HUES6 (cell line): ENCODE measurements around the gene HOXA3.

Experiments
- H3K27ac ChIP-seq: 2 replicates; pipeline ENCODE4 v1.7.0; 2013; ENCODE audit warnings: low read depth, mild to moderate bottlenecking, low read length, inconsistent platforms
- H3K27me3 ChIP-seq: 2 replicates; pipeline ENCODE4 v1.6.1; 2013; ENCODE audit warnings: low read length; ENCODE audit not compliant: control insufficient read depth, insufficient read depth
- H3K36me3 ChIP-seq: 2 replicates; pipeline ENCODE4 v1.6.1; 2013; ENCODE audit warnings: low read length; ENCODE audit not compliant: control insufficient read depth, insufficient read depth
- H3K4me1 ChIP-seq: 2 replicates; pipeline ENCODE4 v1.6.1; 2013; ENCODE audit warnings: low read length; ENCODE audit not compliant: control insufficient read depth, insufficient read depth
- H3K4me3 ChIP-seq: 2 replicates; pipeline ENCODE4 v1.5.1; 2013; ENCODE audit warnings: low read depth, low read length
- H3K9ac ChIP-seq: one replicate; pipeline ENCODE4 v1.6.1; 2013; ENCODE audit warnings: mild to moderate bottlenecking, low read length
- H3K9me3 ChIP-seq: 2 replicates; pipeline ENCODE4 v1.6.1; 2013; ENCODE audit warnings: low read depth, low read length; ENCODE audit not compliant: control insufficient read depth, insufficient read depth

Gene HOXA3

GRCh38 chr7:27091105-27091504, 61.3 kb downstream of the HOXA3 start:
- Histone ChIP-seq H3K4me1 (peaks cover 48% of the 10 kb centered on the region), H3K9me3 (no peaks in the 10 kb centered on the region), H3K4me3 (peak overlapping the region; percentile 16; the same call in 1 of the 2 replicates), H3K36me3 (no peaks in the 10 kb centered on the region), H3K9ac (peak overlapping the region; percentile 6), H3K27me3 (peaks cover 88% of the 10 kb centered on the region), H3K27ac (peak overlapping the region; percentile 3; the same call in 1 of the 2 replicates)

DNA sequence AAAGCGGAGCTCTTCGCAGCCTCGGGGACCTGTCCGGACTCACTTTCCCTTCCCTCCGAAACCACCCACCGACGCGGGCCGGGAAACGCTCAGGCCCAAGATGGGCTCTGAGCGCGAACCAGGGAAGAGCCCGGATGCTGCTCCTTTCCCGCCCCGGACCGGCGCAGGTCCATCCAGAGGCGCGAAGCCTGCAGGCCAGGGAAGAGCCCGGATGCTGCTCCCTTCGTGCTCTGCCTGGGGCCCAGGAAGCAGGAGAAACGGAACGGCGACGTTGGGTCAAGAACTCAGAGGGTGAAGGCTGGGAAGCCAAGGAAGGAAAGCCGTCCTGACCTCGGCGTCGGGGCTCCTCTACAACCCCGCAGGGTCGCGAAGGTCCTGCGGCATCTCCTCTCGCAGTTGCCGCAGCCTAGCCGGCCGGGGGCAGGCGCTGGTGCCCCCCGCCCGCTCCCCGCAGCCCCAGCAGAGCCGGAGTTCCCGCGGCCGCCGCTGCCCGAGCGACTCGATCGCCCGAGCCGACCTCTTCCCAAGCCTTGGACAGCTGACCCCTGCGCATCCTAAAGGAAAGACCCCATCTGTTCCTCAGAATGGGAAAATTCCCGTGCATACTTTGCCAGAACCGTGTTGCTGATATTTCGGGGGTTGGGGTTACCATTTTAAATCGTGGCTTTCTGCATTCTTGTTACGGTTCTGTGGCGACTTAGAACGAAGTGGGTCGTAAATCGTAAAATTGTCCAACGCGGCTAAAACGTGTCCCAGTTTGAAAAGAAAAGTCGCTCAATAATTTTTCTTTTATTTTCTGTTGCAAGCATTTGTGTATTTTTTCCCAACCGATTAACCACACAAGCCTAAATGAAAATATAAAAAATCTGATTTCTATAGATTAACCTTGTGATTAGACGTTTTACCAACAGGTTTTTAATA, 64.1 kb downstream of the HOXA3 start:
- no peaks in the 10 kb centered on the region for H3K36me3 ChIP-seq
- H3K27me3 ChIP-seq: peaks cover 59% of the 10 kb centered on the region
- H3K4me1 ChIP-seq: peaks cover 31% of the 10 kb centered on the region
- H3K4me3 ChIP-seq: no peak overlapping the region
- no peak overlapping the region for H3K9ac ChIP-seq
- H3K27ac ChIP-seq: no peak overlapping the region
- H3K9me3 ChIP-seq: no peaks in the 10 kb centered on the region

DNA sequence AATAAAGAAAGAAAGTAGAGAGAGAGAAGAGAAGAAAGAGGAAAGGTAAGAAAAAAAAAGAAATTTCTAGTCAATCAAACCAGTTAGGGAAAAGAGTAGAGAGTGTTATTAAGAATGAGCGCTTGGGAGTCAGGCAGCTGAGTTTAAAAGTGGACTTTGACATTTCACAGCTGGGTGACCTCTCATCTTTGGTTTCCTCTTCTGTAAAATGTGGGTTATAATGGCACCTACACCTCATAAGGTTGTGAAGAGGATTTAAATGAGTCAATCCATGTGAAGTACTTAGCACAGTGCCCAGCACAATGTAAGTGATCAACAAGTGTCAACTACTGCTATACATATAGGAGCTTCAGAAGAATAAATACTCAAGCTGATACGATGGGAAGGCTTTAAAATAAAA, 68.7 kb downstream of the HOXA3 start:
- Histone ChIP-seq H3K4me3 (no peak overlapping the region), H3K36me3 (no peaks in the 10 kb centered on the region), H3K4me1 (peaks cover 12% of the 10 kb centered on the region), H3K27ac (no peak overlapping the region), H3K9ac (no peak overlapping the region), H3K9me3 (no peaks in the 10 kb centered on the region), H3K27me3 (peaks cover 14% of the 10 kb centered on the region)

DNA sequence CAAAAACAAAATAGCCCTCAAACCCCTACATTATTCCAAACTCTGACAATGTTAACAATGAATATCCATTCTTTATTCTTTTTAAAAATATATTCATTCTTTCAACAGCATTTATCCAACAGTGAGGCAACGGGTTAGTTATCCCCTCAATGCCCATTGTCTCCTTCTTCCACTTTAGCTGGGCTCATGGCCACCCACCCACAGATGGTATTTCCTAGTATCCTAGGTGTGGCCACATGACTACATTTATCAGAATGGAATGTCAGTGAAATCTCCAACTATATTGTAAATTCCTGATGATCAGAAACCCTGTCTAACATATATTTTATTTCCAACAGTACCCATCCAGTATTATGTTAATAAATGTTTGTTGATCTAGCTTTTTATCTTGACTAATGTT, 70.2 kb downstream of the HOXA3 start:
- peaks cover 12% of the 10 kb centered on the region for H3K4me1 ChIP-seq
- no peak overlapping the region for H3K9ac ChIP-seq
- no peaks in the 10 kb centered on the region for H3K36me3 ChIP-seq
- H3K9me3 ChIP-seq: no peaks in the 10 kb centered on the region
- H3K4me3 ChIP-seq: no peak overlapping the region
- H3K27ac ChIP-seq: no peak overlapping the region
- no peaks in the 10 kb centered on the region; the same call in 1 of the 2 replicates for H3K27me3 ChIP-seq

- Histone ChIP-seq H3K4me1 (peaks cover 12% of the 10 kb centered on the region), H3K27me3 (no peaks in the 10 kb centered on the region), H3K36me3 (no peaks in the 10 kb centered on the region), H3K4me3 (no peak overlapping the region), H3K9ac (no peak overlapping the region), H3K27ac (no peak overlapping the region), H3K9me3 (0 out of 2 replicates have a peak, but pooled peaks cover 3% of the 10 kb centered on the region)
Observed at GRCh38 chr7:27080844-27081436, 71.4 kb downstream of the HOXA3 start.

- H3K9me3 ChIP-seq: peaks cover 6% of the 10 kb centered on the region; the same call in 1 of the 2 replicates
- H3K4me1 ChIP-seq: peaks cover 12% of the 10 kb centered on the region
- H3K27ac ChIP-seq: no peak overlapping the region
- H3K27me3 ChIP-seq: no peaks in the 10 kb centered on the region
- no peaks in the 10 kb centered on the region for H3K36me3 ChIP-seq
- no peak overlapping the region for H3K4me3 ChIP-seq
- H3K9ac ChIP-seq: no peak overlapping the region
Observed at GRCh38 chr7:27079234-27079975, 73.0 kb downstream of the HOXA3 start.

DNA sequence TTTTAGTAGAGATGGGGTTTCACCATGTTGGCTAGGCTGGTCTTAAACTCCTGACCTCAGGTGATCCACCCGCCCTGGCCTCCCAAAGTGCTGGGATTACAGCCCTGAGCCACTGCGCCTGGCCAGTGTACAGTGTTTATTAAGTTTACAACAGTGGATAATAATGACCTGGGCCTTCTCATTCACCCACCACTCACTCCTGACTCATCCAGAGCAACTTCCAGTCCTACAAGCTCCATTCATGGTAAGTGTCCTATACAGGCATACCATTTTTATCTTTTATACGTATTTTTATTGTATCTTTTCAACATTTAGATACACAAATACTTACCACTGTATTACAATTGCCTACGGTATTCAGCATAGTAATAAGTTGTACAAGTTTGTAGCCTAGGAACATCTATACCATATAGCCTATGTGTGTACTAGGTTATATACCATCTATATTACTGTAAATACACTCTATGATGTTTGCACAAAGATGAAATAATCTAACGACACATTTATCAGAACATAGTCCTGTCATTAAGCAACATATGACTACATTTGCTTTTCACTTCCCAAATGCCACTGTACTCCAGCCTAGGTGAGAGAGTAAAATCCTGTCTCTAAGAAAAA, 73.7 kb downstream of the HOXA3 start:
- no peak overlapping the region for H3K9ac ChIP-seq
- peaks cover 12% of the 10 kb centered on the region for H3K4me1 ChIP-seq
- no peaks in the 10 kb centered on the region for H3K36me3 ChIP-seq
- H3K4me3 ChIP-seq: no peak overlapping the region
- peaks cover 6% of the 10 kb centered on the region; the same call in 1 of the 2 replicates for H3K9me3 ChIP-seq
- no peak overlapping the region for H3K27ac ChIP-seq
- H3K27me3 ChIP-seq: no peaks in the 10 kb centered on the region

DNA sequence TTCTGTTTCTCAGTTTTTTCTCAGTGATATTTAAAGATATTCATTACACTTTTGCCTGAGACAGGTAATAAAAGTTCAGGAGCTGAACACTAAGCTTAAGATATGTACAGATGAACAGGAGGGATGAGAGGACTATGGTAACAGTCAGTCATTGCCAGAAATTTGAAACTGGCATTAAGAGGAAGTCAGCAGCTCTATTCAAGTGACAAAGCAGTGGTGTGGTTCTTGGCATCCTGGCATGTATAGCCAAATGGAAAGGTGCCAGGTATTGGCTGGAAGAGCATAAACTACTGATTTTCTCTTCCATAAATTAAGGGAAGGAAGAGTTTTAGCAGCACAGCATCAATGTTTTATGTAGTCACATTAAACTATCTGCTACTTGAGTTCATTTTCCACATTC, 79.3 kb downstream of the HOXA3 start:
- Histone ChIP-seq H3K9me3 (peaks cover 6% of the 10 kb centered on the region; the same call in 1 of the 2 replicates), H3K36me3 (no peaks in the 10 kb centered on the region), H3K4me3 (no peak overlapping the region), H3K27ac (no peak overlapping the region), H3K4me1 (no peaks in the 10 kb centered on the region), H3K9ac (no peak overlapping the region), H3K27me3 (no peaks in the 10 kb centered on the region)

- Histone ChIP-seq H3K4me1 (no peaks in the 10 kb centered on the region), H3K27ac (no peak overlapping the region), H3K36me3 (no peaks in the 10 kb centered on the region), H3K27me3 (no peaks in the 10 kb centered on the region), H3K9me3 (peaks cover 6% of the 10 kb centered on the region; the same call in 1 of the 2 replicates), H3K4me3 (no peak overlapping the region), H3K9ac (no peak overlapping the region)
Observed at GRCh38 chr7:27071622-27072390, 80.6 kb downstream of the HOXA3 start.

GRCh38 chr7:27068259-27068658, 84.1 kb downstream of the HOXA3 start:
- H3K36me3 ChIP-seq: no peaks in the 10 kb centered on the region
- no peaks in the 10 kb centered on the region for H3K9me3 ChIP-seq
- no peak overlapping the region for H3K27ac ChIP-seq
- no peaks in the 10 kb centered on the region for H3K27me3 ChIP-seq
- no peaks in the 10 kb centered on the region for H3K4me1 ChIP-seq
- no peak overlapping the region for H3K4me3 ChIP-seq
- H3K9ac ChIP-seq: no peak overlapping the region
